Fibroblast of mammary gland (primary cell): Measurements from ENCODE around the gene STT3B.

ENCODE experiments used
- DNase-seq: peaks from one replicate; pipeline ENCODE4 v3.0.0-alpha.2; 2010; ENCODE audit warnings: low read depth
- H3K4me3 ChIP-seq: 2 replicates; pipeline ENCODE4 v1.5.1; 2011; ENCODE audit warnings: low read depth, mild to moderate bottlenecking, low read length, moderate library complexity; ENCODE audit not compliant: control insufficient read depth
- TF ChIP-seq, protein P1 (sequence below): conservative IDR thresholded peaks from 2 replicates; pipeline ENCODE4 v1.5.1; 2011; ENCODE audit warnings: low read depth, low read length, inconsistent platforms; ENCODE audit not compliant: control insufficient read depth, insufficient read depth

Gene STT3B

DNA sequence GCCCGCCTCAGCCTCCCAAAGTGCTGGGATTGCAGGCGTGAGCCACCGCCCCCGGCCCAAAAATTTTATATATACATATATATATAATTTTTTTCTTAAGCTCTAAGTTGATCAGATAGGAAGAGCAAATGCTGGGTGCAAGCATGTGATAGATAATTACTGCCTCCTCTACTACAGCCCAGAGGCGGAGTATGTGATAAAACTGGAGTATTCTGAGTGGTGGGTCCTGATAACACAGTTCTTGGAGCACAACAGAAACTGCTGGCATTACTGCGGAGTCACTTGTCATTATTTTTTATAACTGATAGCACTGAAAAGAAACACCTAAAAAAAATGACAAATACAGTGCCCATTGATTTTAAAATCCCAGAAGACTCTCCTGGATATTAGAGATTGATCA is 41.1 kb upstream of the STT3B start:
- TF ChIP-seq, protein P1, sequence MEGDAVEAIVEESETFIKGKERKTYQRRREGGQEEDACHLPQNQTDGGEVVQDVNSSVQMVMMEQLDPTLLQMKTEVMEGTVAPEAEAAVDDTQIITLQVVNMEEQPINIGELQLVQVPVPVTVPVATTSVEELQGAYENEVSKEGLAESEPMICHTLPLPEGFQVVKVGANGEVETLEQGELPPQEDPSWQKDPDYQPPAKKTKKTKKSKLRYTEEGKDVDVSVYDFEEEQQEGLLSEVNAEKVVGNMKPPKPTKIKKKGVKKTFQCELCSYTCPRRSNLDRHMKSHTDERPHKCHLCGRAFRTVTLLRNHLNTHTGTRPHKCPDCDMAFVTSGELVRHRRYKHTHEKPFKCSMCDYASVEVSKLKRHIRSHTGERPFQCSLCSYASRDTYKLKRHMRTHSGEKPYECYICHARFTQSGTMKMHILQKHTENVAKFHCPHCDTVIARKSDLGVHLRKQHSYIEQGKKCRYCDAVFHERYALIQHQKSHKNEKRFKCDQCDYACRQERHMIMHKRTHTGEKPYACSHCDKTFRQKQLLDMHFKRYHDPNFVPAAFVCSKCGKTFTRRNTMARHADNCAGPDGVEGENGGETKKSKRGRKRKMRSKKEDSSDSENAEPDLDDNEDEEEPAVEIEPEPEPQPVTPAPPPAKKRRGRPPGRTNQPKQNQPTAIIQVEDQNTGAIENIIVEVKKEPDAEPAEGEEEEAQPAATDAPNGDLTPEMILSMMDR, result no peak
- no peak overlapping the region for H3K4me3 ChIP-seq
- DNase-seq, result no peak

DNA sequence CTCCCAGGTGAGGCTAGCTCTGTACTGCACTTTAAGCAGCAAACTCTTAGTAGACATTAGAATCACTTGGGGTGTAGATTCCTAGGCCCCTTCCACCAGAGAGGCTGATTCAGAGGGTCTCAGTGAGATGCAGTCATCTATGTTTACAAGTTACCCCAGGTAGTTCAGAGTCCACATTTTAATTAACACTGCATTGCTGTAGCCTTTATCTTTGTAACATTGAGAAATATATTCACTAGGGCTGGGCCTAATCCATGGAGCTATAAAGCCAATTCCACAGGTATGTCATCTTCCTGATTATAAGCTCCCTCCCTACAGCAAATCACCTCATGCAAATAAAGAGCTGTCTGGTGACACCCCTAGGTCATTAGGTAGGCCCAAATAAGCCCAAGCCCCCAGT is 39.6 kb upstream of the STT3B start:
- no peak overlapping the region for H3K4me3 ChIP-seq
- no peak for DNase-seq
- TF ChIP-seq, protein P1, result no peak

DNA sequence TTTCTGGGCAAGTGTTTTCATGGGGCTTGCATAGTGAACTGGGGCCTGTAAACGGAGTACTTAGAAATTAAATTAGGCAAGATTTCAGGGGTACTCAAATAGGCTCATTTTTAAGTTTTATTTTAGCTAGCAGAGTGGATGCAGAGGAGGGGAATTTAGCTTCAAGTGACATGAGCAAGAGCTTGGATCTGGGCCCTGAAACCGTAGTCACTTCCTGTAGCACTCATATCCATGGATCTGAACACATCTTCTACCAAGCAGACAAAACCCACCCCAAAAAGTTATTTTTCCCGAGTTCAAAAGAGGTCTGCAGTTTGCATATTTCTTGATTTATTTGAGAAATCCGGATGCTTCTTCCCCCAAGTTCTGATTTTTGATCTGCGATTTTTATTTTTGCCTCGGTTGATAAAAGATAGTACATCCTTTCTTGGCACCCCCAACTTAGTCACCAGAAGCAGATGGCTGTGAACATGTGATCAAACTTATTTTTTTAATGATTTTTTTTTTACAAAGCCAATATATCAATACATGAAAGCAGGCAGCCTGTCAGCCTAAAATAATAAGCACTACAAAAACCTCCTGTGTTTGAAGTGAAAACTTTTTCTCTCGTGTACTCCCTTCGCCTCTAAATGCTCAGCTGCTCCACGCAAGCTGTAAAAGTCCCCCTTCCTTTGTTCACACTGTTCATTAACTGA is 36.6 kb upstream of the STT3B start:
- DNase-seq, result peak; percentile 73

DNA sequence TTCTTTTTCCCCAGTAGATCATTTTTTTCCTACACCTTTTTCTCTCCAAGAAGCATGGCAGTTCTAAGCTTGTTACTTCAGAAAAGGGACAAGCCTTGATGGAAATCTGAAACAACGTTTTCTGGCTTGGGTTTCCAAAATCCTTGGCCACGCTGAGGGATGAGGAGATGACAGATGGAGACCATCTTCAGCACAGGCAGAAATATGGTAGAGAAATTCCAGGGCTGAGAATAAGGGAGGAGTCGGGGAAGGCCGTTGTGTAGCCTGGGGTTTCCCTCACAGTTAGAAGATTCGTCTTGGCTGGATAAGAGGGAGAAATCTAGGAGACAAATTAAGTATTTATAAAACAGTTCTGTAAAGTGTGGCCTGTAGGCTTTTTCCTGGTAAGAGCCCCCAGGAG is 33.9 kb upstream of the STT3B start:
- DNase-seq, result no peak
- TF ChIP-seq, protein P1, result no peak
- no peak overlapping the region for H3K4me3 ChIP-seq

More for the DNA sequence above, 36.6 kb upstream of the STT3B start:
- no peak overlapping the region for H3K4me3 ChIP-seq
- TF ChIP-seq, protein P1, result no peak

DNA sequence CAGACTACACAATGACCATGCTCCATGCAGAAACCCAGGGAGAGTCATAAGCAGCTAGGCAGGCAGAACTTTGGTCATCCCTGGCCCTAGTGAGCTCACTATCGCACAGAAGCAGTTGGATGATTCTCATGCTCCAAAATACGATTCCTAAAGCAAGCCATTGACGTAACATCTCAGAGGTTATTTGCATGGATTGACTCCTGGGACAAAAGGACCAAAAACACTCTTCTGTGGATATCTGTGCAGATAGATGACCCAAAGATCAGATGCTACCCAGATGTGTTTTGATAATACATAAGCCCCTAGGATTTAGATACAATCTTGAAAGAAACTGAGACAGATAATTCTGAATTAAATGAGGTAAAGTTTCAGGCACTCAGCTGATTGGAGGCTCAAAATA is 33.4 kb upstream of the STT3B start:
- no peak overlapping the region for H3K4me3 ChIP-seq
- DNase-seq, result no peak
- TF ChIP-seq, protein P1, result no peak

DNA sequence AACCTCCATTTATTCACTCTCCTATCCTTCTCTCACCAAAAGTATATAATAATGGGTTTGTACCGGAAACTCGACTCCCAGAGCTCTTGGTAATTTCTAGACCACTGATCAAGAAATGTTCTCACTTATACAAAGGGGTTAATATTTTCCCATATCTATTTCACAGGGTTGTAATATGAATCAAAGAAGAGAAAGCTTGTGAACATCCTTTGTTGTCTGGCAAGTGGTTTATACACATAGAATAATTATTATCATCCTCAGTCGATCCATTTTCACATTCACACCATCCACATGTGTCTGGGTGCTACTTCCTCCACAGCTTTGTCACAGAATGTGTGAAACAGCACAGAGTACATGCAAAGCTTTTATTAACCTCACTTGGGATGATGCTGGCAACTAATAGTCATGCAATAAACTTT is 29.9 kb upstream of the STT3B start:
- TF ChIP-seq, protein P1, result no peak
- no peak overlapping the region for H3K4me3 ChIP-seq
- no peak for DNase-seq
